ENCODE results near the gene GRID1. TPM values are rescaled to one million over a fixed set of nuclear protein-coding genes. Genes with fewer than 3 reads are reported as not detected.

The GRID1 gene
- total and polyA plus RNA-seq, 9 of the 15 experiments (the other 6 are each of a cell fraction or from before 2014, with no cell fraction given), result 0.01 to 7.2 (median 1.2) TPM

- H2AFZ ChIP-seq (ENCODE audit: low read depth, low read length), result no peak overlapping the region
- no peak for ATAC-seq
- H3K27ac ChIP-seq (ENCODE audit: extremely low read depth, low read depth, low read length), result no peak overlapping the region
- no peaks in the 10 kb centered on the region for H3K36me3 ChIP-seq (ENCODE audit: control insufficient read depth, insufficient read depth, low read length)
- ChIA-PET CTCF (ENCODE audit: low intra/inter-chr PET ratio) (no interaction called here), POLR2A (no interaction called here)
- no peaks in the 10 kb centered on the region for H4K20me1 ChIP-seq (replicated peaks; ENCODE audit: control insufficient read depth, insufficient read depth, low read length)
- intact Hi-C loops (cut with micrococcal nuclease) (no loop called here), in situ Hi-C loops (cut with MboI) (no loop called here)
- H3K9ac ChIP-seq (ENCODE audit: insufficient read depth in 1 of 2, low read depth in 2 of 2, low read length in 2 of 2), result no peak overlapping the region
- H3K27me3 ChIP-seq (ENCODE audit: control insufficient read depth in 2 of 2, insufficient read depth in 2 of 2, low read length in 2 of 2), result peaks cover 2 to 20% of the 10 kb centered on the region in 2 experiments; a peak in 2 of 5 replicates
- no peaks in the 10 kb centered on the region for H3K9me3 ChIP-seq (replicated peaks; ENCODE audit: control insufficient read depth, insufficient read depth, low read depth, low read length)
- FAIRE-seq, result no peak
- no peaks in the 10 kb centered on the region for H3K79me2 ChIP-seq (ENCODE audit: control insufficient read depth, insufficient read depth, low read length)
- no TSS peak for BruUV-seq (replicated peaks)
- DNase-seq (ENCODE audit: extremely low read depth in 1 of 4, low spot score in 3 of 4), result no peak
- H3K4me1 ChIP-seq (replicated peaks in 1 of 2; ENCODE audit: control insufficient read depth in 2 of 2, insufficient read depth in 2 of 2, low read length in 2 of 2), result peaks cover 7 to 16% of the 10 kb centered on the region in 2 experiments; a peak in 3 of 5 replicates
- TF ChIP-seq MAFF (IDR thresholded peaks at IDR 0.05; ENCODE audit: low read length) (no peak), ZNF57 (CRISPR knock-in tag; IDR thresholded peaks at IDR 0.05) (no peak)
- no peak overlapping the region for H3K4me2 ChIP-seq (ENCODE audit: insufficient read depth, low read length)
- WGBS (ENCODE audit: insufficient coverage, low coverage, missing lambda C conversion rate), result 22% methylated on average over 4 of the region's 4 CpGs
- H3K4me3 ChIP-seq, result no peak overlapping the region
- no peaks in the 10 kb centered on the region for H3K9me1 ChIP-seq (ENCODE audit: control insufficient read depth, insufficient read depth, low read length)
Measured at GRCh38 chr10:86022906-86023305, 343.7 kb downstream of the GRID1 start.

- H3K4me3 ChIP-seq, result no peak overlapping the region
- H3K9me3 ChIP-seq (replicated peaks; ENCODE audit: control insufficient read depth, insufficient read depth, low read depth, low read length), result no peaks in the 10 kb centered on the region
- no peak for ATAC-seq
- no peaks in the 10 kb centered on the region for H3K79me2 ChIP-seq (ENCODE audit: control insufficient read depth, insufficient read depth, low read length)
- peaks cover 4% of the 10 kb centered on the region; the same call in 1 of the 2 replicates for H4K20me1 ChIP-seq (replicated peaks; ENCODE audit: control insufficient read depth, insufficient read depth, low read length)
- 0% methylated on average over 5 of the region's 5 CpGs for WGBS (ENCODE audit: insufficient coverage, low coverage, missing lambda C conversion rate)
- CTCF ChIA-PET (ENCODE audit: low intra/inter-chr PET ratio), result no interaction called here
- H3K9ac ChIP-seq (ENCODE audit: insufficient read depth in 1 of 2, low read depth in 2 of 2, low read length in 2 of 2), result no peak overlapping the region
- no peak for FAIRE-seq
- POLR2A ChIA-PET, result interaction anchor here (1.0 kb wide), 1 partner anchor 11 kb away, joined by 3 read pairs; no protein-coding TSS in a partner anchor
- no peak overlapping the region for H3K27ac ChIP-seq (ENCODE audit: extremely low read depth, low read depth, low read length)
- BruUV-seq (replicated peaks), result no TSS peak
- H3K4me2 ChIP-seq (ENCODE audit: insufficient read depth, low read length), result no peak overlapping the region
- H3K36me3 ChIP-seq (ENCODE audit: control insufficient read depth, insufficient read depth, low read length), result no peaks in the 10 kb centered on the region
- no peaks in the 10 kb centered on the region for H3K9me1 ChIP-seq (ENCODE audit: control insufficient read depth, insufficient read depth, low read length)
- in situ Hi-C loops (cut with MboI) (no loop called here), intact Hi-C loops (cut with micrococcal nuclease) (no loop called here)
- H3K27me3 ChIP-seq (ENCODE audit: control insufficient read depth in 2 of 2, insufficient read depth in 2 of 2, low read length in 2 of 2), result peaks cover 4 to 29% of the 10 kb centered on the region in 2 experiments; a peak in 2 of 5 replicates
- H3K4me1 ChIP-seq (replicated peaks in 1 of 2; ENCODE audit: control insufficient read depth in 2 of 2, insufficient read depth in 2 of 2, low read length in 2 of 2), result peaks cover 7 to 10% of the 10 kb centered on the region in 2 experiments; a peak in 3 of 5 replicates
- H2AFZ ChIP-seq (ENCODE audit: low read depth, low read length), result no peak overlapping the region
- DNase-seq (ENCODE audit: extremely low read depth in 1 of 4, low spot score in 3 of 4), result no peak
- TF ChIP-seq FOSL1 (tag; conservative IDR thresholded peaks at IDR 0.05) (no peak), SMARCA5 (IDR thresholded peaks at IDR 0.05) (no peak), GTF2B (IDR thresholded peaks at IDR 0.05; ENCODE audit: extremely low read depth, insufficient read length) (no peak), MEF2A (IDR thresholded peaks at IDR 0.05; ENCODE audit: control insufficient read depth, low read depth, low read length) (no peak), TCF15 (CRISPR knock-in tag; IDR thresholded peaks at IDR 0.05) (no peak), RBFOX2 (IDR thresholded peaks at IDR 0.05; ENCODE audit: low read depth, low read length) (no peak), MBD1 (CRISPR knock-in tag; IDR thresholded peaks at IDR 0.05) (no peak), BRD4 (IDR thresholded peaks at IDR 0.05) (no peak), NFE2 (IDR thresholded peaks at IDR 0.05; ENCODE audit: low read depth) (no peak)
Measured at GRCh38 chr10:86020134-86020533, 346.5 kb downstream of the GRID1 start.
